RPMI8226 (cell line): ENCODE results near the gene SOX8.

Experiments used
- DNase-seq: peaks from one replicate; pipeline ENCODE4 v3.0.0-alpha.2; 2015

Gene SOX8

GRCh38 chr16:959232-960040 is 22.1 kb upstream of the SOX8 start:
- DNase-seq, result no peak

GRCh38 chr16:962366-962765 is 19.2 kb upstream of the SOX8 start:
- no peak for DNase-seq

- no peak for DNase-seq
These were observed 18.4 kb upstream of the SOX8 start for GRCh38 chr16:962901-963814.

- DNase-seq, result no peak
These were observed 17.7 kb upstream of the SOX8 start for GRCh38 chr16:963913-964312.

- peak; percentile 57 for DNase-seq
These were observed 17.1 kb upstream of the SOX8 start for GRCh38 chr16:964356-965035.

- DNase-seq, result peak; percentile 11
These were observed 16.6 kb upstream of the SOX8 start for GRCh38 chr16:965036-965395.

GRCh38 chr16:965487-965886 is 16.1 kb upstream of the SOX8 start:
- no peak for DNase-seq

- no peak for DNase-seq
These were observed 15.5 kb upstream of the SOX8 start for GRCh38 chr16:966035-966434.

- no peak for DNase-seq
These were observed 15.1 kb upstream of the SOX8 start for GRCh38 chr16:966505-966904.

- no peak for DNase-seq
These were observed 14.5 kb upstream of the SOX8 start for GRCh38 chr16:967077-967541.

- no peak for DNase-seq
These were observed 13.8 kb upstream of the SOX8 start for GRCh38 chr16:967546-968295.

GRCh38 chr16:968620-969019 is 12.9 kb upstream of the SOX8 start:
- no peak for DNase-seq

- DNase-seq, result peak; percentile 46
These were observed 11.8 kb upstream of the SOX8 start for GRCh38 chr16:969508-970385.

- no peak for DNase-seq
These were observed 11.2 kb upstream of the SOX8 start for GRCh38 chr16:970386-970765.

GRCh38 chr16:970766-971581 is 10.6 kb upstream of the SOX8 start, which contains the start of gene LMF1:
Gene LMF1 (minus strand): TSS chr16:970984. CDS start chr16:970980, 4 bp downstream.
- DNase-seq, result peak; percentile 96

GRCh38 chr16:971582-971905 is 10.0 kb upstream of the SOX8 start:
- DNase-seq, result no peak

GRCh38 chr16:971981-972315 is 9.6 kb upstream of the SOX8 start:
- no peak for DNase-seq

- DNase-seq, result no peak
These were observed 9.1 kb upstream of the SOX8 start for GRCh38 chr16:972316-973002.

GRCh38 chr16:973366-973765 is 8.2 kb upstream of the SOX8 start:
- DNase-seq, result no peak

GRCh38 chr16:974001-974601 is 7.5 kb upstream of the SOX8 start:
- DNase-seq, result peak; percentile 98
